CD14-positive monocyte (primary cell): Measurements from ENCODE around the gene GALNT17. TPM values are rescaled to one million over a fixed set of nuclear protein-coding genes. Genes with fewer than 3 reads are reported as not detected.

Experiments
- DNase-seq, 3 donors: peaks; one replicate each; pipeline ENCODE4 v3.0.0-alpha.2; 2011 to 2022
- H2AFZ ChIP-seq: 2 replicates; pipeline ENCODE4 v1.6.0; 2012; ENCODE audit warnings: mild to moderate bottlenecking, low read depth, low read length, inconsistent platforms; ENCODE audit not compliant: insufficient read depth, poor library complexity, severe bottlenecking
- H3K27ac ChIP-seq, 2 donors: 1 replicate in 1 of 2; 2 replicates in 1 of 2; pipeline ENCODE4 v1.5.1; 2012 to 2013; ENCODE audit warnings: low read length in 2 of 2, control low read depth in 1 of 2, inconsistent platforms in 1 of 2, low read depth in 1 of 2, mild to moderate bottlenecking in 1 of 2
- H3K27me3 ChIP-seq, 2 donors: one replicate each; pipeline versions ENCODE4 v1.6.0 to v1.6.1; 2011 to 2013; ENCODE audit warnings: low read length in 2 of 2; ENCODE audit not compliant: control insufficient read depth in 2 of 2, insufficient read depth in 2 of 2
- H3K36me3 ChIP-seq, 2 donors: replicated peaks in 1 of 2; 1 replicate in 1 of 2; 2 replicates in 1 of 2; pipeline versions ENCODE4 v1.5.1 to v1.6.1; 2012 to 2013; ENCODE audit warnings: low read length in 2 of 2, control low read depth in 1 of 2, inconsistent platforms in 1 of 2, mild to moderate bottlenecking in 1 of 2; ENCODE audit not compliant: insufficient read depth in 2 of 2, control insufficient read depth in 1 of 2
- H3K4me1 ChIP-seq, 2 donors: 1 replicate in 1 of 2; 2 replicates in 1 of 2; pipeline versions ENCODE4 v1.5.1 to v1.6.1; 2012 to 2013; ENCODE audit warnings: low read length in 2 of 2, control low read depth in 1 of 2, inconsistent platforms in 1 of 2, mild to moderate bottlenecking in 1 of 2, moderate library complexity in 1 of 2; ENCODE audit not compliant: insufficient read depth in 2 of 2, control insufficient read depth in 1 of 2
- H3K4me2 ChIP-seq: replicated peaks from 2 replicates; pipeline ENCODE3; 2012; ENCODE audit warnings: low read length, moderate library complexity, mild to moderate bottlenecking; ENCODE audit not compliant: poor library complexity, severe bottlenecking; ENCODE audit errors: extremely low read depth
- H3K4me3 ChIP-seq, 3 experiments: fragments of 200-600 bp in 1 of 3; sonication (generic) in 1 of 3; replicated peaks in 1 of 3; 1 replicate in 2 of 3; 2 replicates in 1 of 3; pipeline ENCODE4 v1.5.1; 2011 to 2013; ENCODE audit warnings: low read length in 3 of 3, mild to moderate bottlenecking in 3 of 3, control low read depth in 2 of 3, low read depth in 2 of 3, inconsistent platforms in 1 of 3, moderate library complexity in 1 of 3
- H3K79me2 ChIP-seq: 2 replicates; pipeline ENCODE4 v1.6.0; 2012; ENCODE audit warnings: mild to moderate bottlenecking, control low read depth, inconsistent platforms, low read length, moderate library complexity; ENCODE audit not compliant: insufficient read depth
- H3K9ac ChIP-seq: 2 replicates; pipeline ENCODE4 v1.6.0; 2017; ENCODE audit warnings: low read length, mild to moderate bottlenecking; ENCODE audit not compliant: insufficient read depth, poor library complexity, severe bottlenecking
- H3K9me3 ChIP-seq, 2 donors: replicated peaks in 1 of 2; 1 replicate in 1 of 2; 2 replicates in 1 of 2; pipeline versions ENCODE4 v1.5.1 to v1.6.1; 2012 to 2013; ENCODE audit warnings: low read length in 2 of 2, control low read depth in 1 of 2; ENCODE audit not compliant: control insufficient read depth in 1 of 2, insufficient read depth in 1 of 2
- H4K20me1 ChIP-seq: 2 replicates; pipeline ENCODE4 v1.6.0; 2012; ENCODE audit warnings: mild to moderate bottlenecking, low read length, control low read depth, moderate library complexity; ENCODE audit not compliant: insufficient read depth
- H3K27ac Mint-ChIP-seq, 7 donors: one replicate each; pipeline ENCODE4 v1.8.0; 2020; ENCODE audit warnings: mild to moderate bottlenecking in 7 of 7, mixed read lengths in 7 of 7, moderate library complexity in 6 of 7, inconsistent platforms in 2 of 7
- H3K27me3 Mint-ChIP-seq, 3 donors: one replicate each; pipeline ENCODE4 v1.8.0; 2021 to 2022; ENCODE audit warnings: low read depth in 3 of 3, mild to moderate bottlenecking in 3 of 3, mixed read lengths in 3 of 3, moderate library complexity in 3 of 3, inconsistent platforms in 1 of 3
- H3K36me3 Mint-ChIP-seq, 2 donors: one replicate each; pipeline ENCODE4 v1.8.0; 2020; ENCODE audit warnings: mixed read lengths in 2 of 2, inconsistent platforms in 1 of 2, mild to moderate bottlenecking in 1 of 2
- H3K4me1 Mint-ChIP-seq: one replicate; pipeline ENCODE4 v1.8.0; 2020; ENCODE audit warnings: mild to moderate bottlenecking, mixed read lengths
- H3K4me3 Mint-ChIP-seq, 2 donors: one replicate each; pipeline ENCODE4 v1.8.0; 2020; ENCODE audit warnings: mild to moderate bottlenecking in 2 of 2, mixed read lengths in 2 of 2, moderate library complexity in 1 of 2
- H3K9me3 Mint-ChIP-seq, 7 donors: one replicate each; pipeline ENCODE4 v1.8.0; 2020 to 2022; ENCODE audit warnings: mixed read lengths in 7 of 7, mild to moderate bottlenecking in 6 of 7, moderate library complexity in 6 of 7, inconsistent platforms in 2 of 7
- WGBS: methylation state at CpG from one replicate; pipeline ENCODE4 v1.1.5; 2013; ENCODE audit warnings: missing lambda C conversion rate; ENCODE audit not compliant: insufficient coverage; 5-methylcytosine and 5-hydroxymethylcytosine counted together
- intact Hi-C, 2 donors: fragments of 100-400 bp; cut with micrococcal nuclease; formaldehyde crosslinking; loops; one replicate each; pipeline versions ENCODE4 v1.15.0 to v1.15.1; 2023
- polyA plus RNA-seq, 3 donors: library from polyadenylated mRNA; depleted of rRNA in 1 of 3; unstranded in 2 of 3; stranded (reverse) in 1 of 3; fragments of 300-500 nt in 2 of 3; fragments of >200 nt in 1 of 3; fragmentation: Illumina TruSeq in 2 of 3; gene quantifications; 1 replicate in 2 of 3; 2 replicates in 1 of 3; pipeline ENCODE4 v1.2.3, GENCODE V29; 2012 to 2021
- TF ChIP-seq, protein P1 (sequence below): fragments of 200-600 bp; IDR thresholded peaks from one replicate; pipeline ENCODE4 v1.8.0; 2022; ENCODE audit warnings: antibody characterized with exemption, mild to moderate bottlenecking

The GALNT17 gene
- polyA plus RNA-seq, 3 donors, result not detected

DNA sequence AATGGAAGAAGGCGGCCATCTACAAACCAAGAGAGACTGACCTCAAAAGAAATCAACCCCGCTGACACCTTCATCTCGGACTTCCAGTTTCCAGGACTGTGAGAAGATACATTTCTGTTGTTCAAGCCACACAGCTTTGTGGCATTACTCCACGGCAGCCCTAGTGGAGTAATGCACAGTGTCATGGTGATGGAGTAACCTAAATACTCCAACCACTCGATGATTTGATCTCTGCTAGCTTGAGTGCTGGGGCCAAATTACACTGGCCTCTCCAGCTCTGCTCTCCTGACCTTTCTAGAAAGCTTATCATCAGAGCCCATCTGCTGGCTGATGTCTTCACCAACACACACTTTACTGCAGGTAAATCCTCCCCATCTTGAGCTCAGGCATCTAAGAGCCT is 52.2 kb downstream of the GALNT17 start:
- TF ChIP-seq, protein P1, sequence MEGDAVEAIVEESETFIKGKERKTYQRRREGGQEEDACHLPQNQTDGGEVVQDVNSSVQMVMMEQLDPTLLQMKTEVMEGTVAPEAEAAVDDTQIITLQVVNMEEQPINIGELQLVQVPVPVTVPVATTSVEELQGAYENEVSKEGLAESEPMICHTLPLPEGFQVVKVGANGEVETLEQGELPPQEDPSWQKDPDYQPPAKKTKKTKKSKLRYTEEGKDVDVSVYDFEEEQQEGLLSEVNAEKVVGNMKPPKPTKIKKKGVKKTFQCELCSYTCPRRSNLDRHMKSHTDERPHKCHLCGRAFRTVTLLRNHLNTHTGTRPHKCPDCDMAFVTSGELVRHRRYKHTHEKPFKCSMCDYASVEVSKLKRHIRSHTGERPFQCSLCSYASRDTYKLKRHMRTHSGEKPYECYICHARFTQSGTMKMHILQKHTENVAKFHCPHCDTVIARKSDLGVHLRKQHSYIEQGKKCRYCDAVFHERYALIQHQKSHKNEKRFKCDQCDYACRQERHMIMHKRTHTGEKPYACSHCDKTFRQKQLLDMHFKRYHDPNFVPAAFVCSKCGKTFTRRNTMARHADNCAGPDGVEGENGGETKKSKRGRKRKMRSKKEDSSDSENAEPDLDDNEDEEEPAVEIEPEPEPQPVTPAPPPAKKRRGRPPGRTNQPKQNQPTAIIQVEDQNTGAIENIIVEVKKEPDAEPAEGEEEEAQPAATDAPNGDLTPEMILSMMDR, result no peak
- 80% methylated on average over 1 of the region's 5 CpGs for WGBS
- peaks cover 10 to 44% (median 26%) of the 10 kb centered on the region in 7 donors for H3K9me3 Mint-ChIP-seq
- no peaks in the 10 kb centered on the region for H3K36me3 Mint-ChIP-seq
- H3K27ac ChIP-seq, result no peak overlapping the region
- no peaks in the 10 kb centered on the region for H4K20me1 ChIP-seq
- no peak overlapping the region for H3K27ac Mint-ChIP-seq
- no peak overlapping the region for H3K4me3 ChIP-seq
- no peaks in the 10 kb centered on the region for H3K4me1 Mint-ChIP-seq
- no peak for DNase-seq
- no peaks in the 10 kb centered on the region for H3K27me3 ChIP-seq
- no peaks in the 10 kb centered on the region for H3K4me1 ChIP-seq
- H3K79me2 ChIP-seq, result no peaks in the 10 kb centered on the region
- no peak overlapping the region for H3K4me2 ChIP-seq
- H3K4me3 Mint-ChIP-seq, result no peak overlapping the region
- no peaks in the 10 kb centered on the region for H3K27me3 Mint-ChIP-seq
- H3K9me3 ChIP-seq, result peaks cover 49 to 50% of the 10 kb centered on the region in 2 donors
- no peaks in the 10 kb centered on the region for H3K36me3 ChIP-seq
- intact Hi-C loops, result no loop called here
- no peak overlapping the region for H3K9ac ChIP-seq
- no peak overlapping the region for H2AFZ ChIP-seq

DNA sequence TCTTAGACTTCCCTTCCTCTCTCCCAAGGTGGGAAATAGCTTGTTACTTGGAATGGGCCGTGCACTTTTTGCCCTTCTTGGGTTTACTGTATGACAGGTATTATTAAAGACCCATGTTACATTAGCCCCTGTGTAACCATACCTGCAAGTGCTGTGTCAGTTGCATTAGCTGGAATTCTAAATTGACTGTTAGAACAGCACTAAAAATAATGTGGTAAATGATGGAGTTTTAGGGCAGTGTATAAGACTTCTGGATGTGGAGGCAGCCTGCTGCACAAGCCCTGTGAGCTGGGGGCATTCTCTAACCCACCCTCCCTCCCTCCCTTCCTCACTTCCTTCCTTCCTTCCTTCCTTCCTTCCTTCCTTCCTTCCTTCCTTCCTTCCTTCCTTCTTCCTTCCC is 52.7 kb downstream of the GALNT17 start:
- intact Hi-C loops, result no loop called here
- Histone ChIP-seq H3K79me2 (no peaks in the 10 kb centered on the region), H3K36me3 (no peaks in the 10 kb centered on the region), H2AFZ (no peak overlapping the region), H3K4me2 (no peak overlapping the region), H3K4me3 (no peak overlapping the region), H3K27me3 (no peaks in the 10 kb centered on the region), H3K9me3 (peaks cover 49 to 50% of the 10 kb centered on the region in 2 donors), H4K20me1 (no peaks in the 10 kb centered on the region), H3K27ac (no peak overlapping the region), H3K9ac (no peak overlapping the region), H3K4me1 (no peaks in the 10 kb centered on the region)
- H3K9me3 Mint-ChIP-seq, result peaks cover 12 to 44% (median 28%) of the 10 kb centered on the region in 7 donors
- no peaks in the 10 kb centered on the region for H3K27me3 Mint-ChIP-seq
- H3K4me1 Mint-ChIP-seq, result no peaks in the 10 kb centered on the region
- H3K27ac Mint-ChIP-seq, result no peak overlapping the region
- WGBS, result no CpG with 5 or more reads among the region's 1 CpG
- no peak overlapping the region for H3K4me3 Mint-ChIP-seq
- H3K36me3 Mint-ChIP-seq, result no peaks in the 10 kb centered on the region
- DNase-seq, result no peak
- TF ChIP-seq, protein P1, result no peak
